Small intestine (tissue), 7 donors: ENCODE results near the gene HMGN3. TPM values are rescaled to one million over a fixed set of nuclear protein-coding genes. Genes with fewer than 3 reads are reported as not detected.
A peak's percentile ranks its signal among the peaks of the same experiment; 100 is the strongest.

ENCODE experiments used
- DNase-seq, 2 donors: peaks; one replicate each; pipeline versions ENCODE4 v3.0.0 to v3.0.0-alpha.2; 2013
- FAIRE-seq: peaks from 2 replicates; lab custom pipeline; 2012; peaks lifted over from hg19 to GRCh38; lab: Jason Lieb, UNC
- H3K27ac ChIP-seq, 3 donors: one replicate each; pipeline ENCODE4 v1.5.1; 2013; ENCODE audit warnings: low read length in 2 of 3, mild to moderate bottlenecking in 2 of 3, control low read depth in 1 of 3, inconsistent platforms in 1 of 3, low read depth in 1 of 3, moderate library complexity in 1 of 3
- H3K27me3 ChIP-seq, 3 donors: one replicate each; pipeline ENCODE4 v1.6.1; 2013; ENCODE audit warnings: low read length in 3 of 3, inconsistent platforms in 1 of 3; ENCODE audit not compliant: control insufficient read depth in 3 of 3, insufficient read depth in 3 of 3
- H3K36me3 ChIP-seq, 3 donors: one replicate each; pipeline ENCODE4 v1.6.1; 2013; ENCODE audit warnings: low read length in 3 of 3, inconsistent platforms in 1 of 3, low read depth in 1 of 3, mild to moderate bottlenecking in 1 of 3, moderate library complexity in 1 of 3; ENCODE audit not compliant: control insufficient read depth in 3 of 3, insufficient read depth in 2 of 3
- H3K4me1 ChIP-seq, 3 donors: one replicate each; pipeline ENCODE4 v1.6.1; 2013; ENCODE audit warnings: low read length in 2 of 3, inconsistent platforms in 1 of 3, low read depth in 1 of 3, mild to moderate bottlenecking in 1 of 3, moderate library complexity in 1 of 3; ENCODE audit not compliant: control insufficient read depth in 3 of 3, insufficient read depth in 2 of 3
- H3K4me3 ChIP-seq, 3 donors: one replicate each; pipeline ENCODE4 v1.5.1; 2013; ENCODE audit warnings: low read length in 3 of 3, control low read depth in 1 of 3, inconsistent platforms in 1 of 3, low read depth in 1 of 3, mild to moderate bottlenecking in 1 of 3, moderate library complexity in 1 of 3
- H3K9me3 ChIP-seq, 2 donors: one replicate each; pipeline ENCODE4 v1.6.1; 2013; ENCODE audit warnings: low read depth in 1 of 2, low read length in 1 of 2; ENCODE audit not compliant: control insufficient read depth in 2 of 2, insufficient read depth in 1 of 2
- WGBS, 3 donors: extraction: QIAGEN DNeasy Blood & Tissue Kit; methylation state at CpG; one replicate each; pipeline ENCODE4 v1.1.7; 2013; 5-methylcytosine and 5-hydroxymethylcytosine counted together
- polyA plus RNA-seq, 4 donors: library from polyadenylated mRNA; stranded (reverse) in 3 of 4; unstranded in 1 of 4; fragments of 200-250 nt in 3 of 4; fragments of 120-200 nt in 1 of 4; gene quantifications; one replicate each; pipeline versions ENCODE4 v1.2.1 to v1.2.3, GENCODE V29; 2013
- donor health status: healthy with polysubstance abuse.
- donor health status: control.
- donor health status: control.
- donor health status: Bipolar disorder and iron deficiency.
- donor health status: healthy.

Gene HMGN3
- polyA plus RNA-seq, 4 donors = 51.1 to 135 (median 90.2) TPM

- Histone ChIP-seq H3K27me3 (no peaks in the 10 kb centered on the region), H3K9me3 (peaks cover 0 to 8% of the 10 kb centered on the region in 2 donors), H3K27ac (no peak overlapping the region), H3K36me3 (no peaks in the 10 kb centered on the region), H3K4me1 (peaks cover 0 to 12% (median 0%) of the 10 kb centered on the region in 3 donors), H3K4me3 (no peak overlapping the region)
- WGBS, 3 donors = 61 to 92% (median 79%) methylated on average over 2 of the region's 2 CpGs
- no peak for FAIRE-seq
- DNase-seq = no peak
Observed at GRCh38 chr6:79189760-79190350, 44.6 kb downstream of the HMGN3 start.

GRCh38 chr6:79188885-79189480, 45.5 kb downstream of the HMGN3 start:
- Histone ChIP-seq H3K27me3 (no peaks in the 10 kb centered on the region), H3K4me3 (no peak overlapping the region), H3K27ac (no peak overlapping the region), H3K4me1 (peaks cover 0 to 12% (median 0%) of the 10 kb centered on the region in 3 donors), H3K36me3 (no peaks in the 10 kb centered on the region), H3K9me3 (peaks cover 0 to 8% of the 10 kb centered on the region in 2 donors)
- 60 to 64% (median 64%) methylated on average over 3 of the region's 3 CpGs for WGBS, 3 donors
- DNase-seq = no peak
- no peak for FAIRE-seq

- 88 to 92% (median 91%) methylated on average over 2 of the region's 2 CpGs for WGBS, 3 donors
- peaks cover 0 to 12% (median 0%) of the 10 kb centered on the region in 3 donors for H3K4me1 ChIP-seq
- H3K27me3 ChIP-seq = no peaks in the 10 kb centered on the region
- H3K27ac ChIP-seq = peak overlapping the region in 1 of 3 donors; percentile 53
- no peak overlapping the region for H3K4me3 ChIP-seq
- no peaks in the 10 kb centered on the region for H3K36me3 ChIP-seq
- DNase-seq (peak in 1 of 2 donors; percentile 46), FAIRE-seq (no peak)
- H3K9me3 ChIP-seq = peaks cover 0 to 8% of the 10 kb centered on the region in 2 donors
Observed at GRCh38 chr6:79188107-79188506, 46.4 kb downstream of the HMGN3 start.

DNA sequence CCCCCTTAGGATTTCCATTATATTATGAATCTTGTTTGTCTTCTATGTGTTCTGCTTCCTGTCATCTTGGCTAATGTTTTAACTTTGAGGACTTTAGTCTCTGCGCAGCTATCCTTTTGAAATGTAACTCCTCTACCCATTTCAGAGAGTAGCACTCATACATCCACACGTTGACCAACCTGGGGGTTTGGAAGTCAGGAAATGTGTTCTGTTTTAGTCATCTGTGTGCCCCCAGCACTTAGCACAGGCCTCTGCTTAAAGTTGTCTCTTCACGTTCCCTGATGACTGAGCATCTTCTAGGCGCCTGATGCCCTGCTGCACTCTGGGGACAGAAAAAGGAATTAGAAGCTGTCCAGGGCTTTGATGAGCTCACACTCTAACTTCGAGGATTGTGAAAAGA, 47.9 kb downstream of the HMGN3 start:
- no peak for FAIRE-seq
- H3K36me3 ChIP-seq = no peaks in the 10 kb centered on the region
- no peak for DNase-seq
- no peaks in the 10 kb centered on the region for H3K27me3 ChIP-seq
- H3K9me3 ChIP-seq = peaks cover 0 to 8% of the 10 kb centered on the region in 2 donors
- no peak overlapping the region for H3K27ac ChIP-seq
- 76 to 84% (median 77%) methylated on average over 5 of the region's 5 CpGs for WGBS, 3 donors
- H3K4me3 ChIP-seq = no peak overlapping the region
- peaks cover 0 to 12% (median 0%) of the 10 kb centered on the region in 3 donors for H3K4me1 ChIP-seq

DNA sequence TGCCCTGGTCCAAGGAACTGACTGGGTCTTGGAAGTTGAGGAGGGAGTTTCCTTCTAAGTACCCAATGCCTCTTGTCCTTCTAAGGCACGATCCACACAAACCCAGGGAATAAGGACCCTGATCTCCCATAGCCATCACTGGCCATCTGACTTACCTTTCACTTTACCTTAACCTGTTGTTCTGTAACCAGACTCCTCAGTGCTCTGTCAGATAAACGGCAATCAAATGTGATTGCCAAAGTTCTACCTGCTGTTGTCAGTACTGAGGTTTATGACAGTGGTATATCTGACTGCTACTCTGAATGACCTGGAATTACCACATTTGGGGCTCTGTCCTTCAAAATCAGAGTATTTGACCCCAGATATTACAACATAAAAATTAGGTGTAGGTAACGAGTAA, 49.8 kb downstream of the HMGN3 start:
- Histone ChIP-seq H3K4me3 (no peak overlapping the region), H3K27ac (no peak overlapping the region), H3K36me3 (no peaks in the 10 kb centered on the region), H3K4me1 (peaks cover 0 to 12% (median 0%) of the 10 kb centered on the region in 3 donors), H3K9me3 (no peaks in the 10 kb centered on the region), H3K27me3 (no peaks in the 10 kb centered on the region)
- FAIRE-seq (no peak), DNase-seq (peak in 1 of 2 donors; percentile 49)
- WGBS, 3 donors = 42 to 72% (median 46%) methylated on average over 3 of the region's 3 CpGs

DNA sequence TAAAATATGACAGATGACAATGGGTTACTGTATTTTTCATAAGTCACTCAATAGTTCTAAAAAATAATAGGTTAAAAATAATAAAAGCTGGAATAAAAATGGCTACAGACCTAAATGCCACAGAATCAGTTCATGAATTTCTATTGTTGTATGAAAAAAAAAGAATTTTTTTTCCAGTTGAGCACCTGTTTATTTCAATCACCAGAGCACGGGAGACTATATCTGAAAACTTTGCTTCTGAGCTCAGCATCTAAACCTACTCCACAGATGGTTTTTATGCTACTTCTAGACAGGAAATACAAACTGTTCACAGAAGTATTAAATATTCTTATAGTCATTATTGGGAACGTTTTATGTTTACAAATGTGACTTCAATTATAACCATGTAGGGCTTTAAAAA, 50.4 kb downstream of the HMGN3 start:
- DNase-seq (no peak), FAIRE-seq (no peak)
- H3K4me1 ChIP-seq = peaks cover 0 to 10% (median 0%) of the 10 kb centered on the region in 3 donors
- H3K27ac ChIP-seq = no peak overlapping the region
- H3K4me3 ChIP-seq = no peak overlapping the region
- no peaks in the 10 kb centered on the region for H3K9me3 ChIP-seq
- no peaks in the 10 kb centered on the region for H3K36me3 ChIP-seq
- WGBS, 3 donors = 49 to 66% (median 57%) methylated on average over 2 of the region's 2 CpGs
- no peaks in the 10 kb centered on the region for H3K27me3 ChIP-seq

- WGBS, 3 donors = 66 to 82% (median 68%) methylated on average over 2 of the region's 2 CpGs
- Histone ChIP-seq H3K9me3 (no peaks in the 10 kb centered on the region), H3K36me3 (no peaks in the 10 kb centered on the region), H3K27me3 (no peaks in the 10 kb centered on the region), H3K4me3 (no peak overlapping the region), H3K27ac (no peak overlapping the region), H3K4me1 (peaks cover 0 to 2% (median 0%) of the 10 kb centered on the region in 3 donors)
- DNase-seq = no peak
- FAIRE-seq = no peak
Observed at GRCh38 chr6:79180052-79180451, 54.4 kb downstream of the HMGN3 start.

DNA sequence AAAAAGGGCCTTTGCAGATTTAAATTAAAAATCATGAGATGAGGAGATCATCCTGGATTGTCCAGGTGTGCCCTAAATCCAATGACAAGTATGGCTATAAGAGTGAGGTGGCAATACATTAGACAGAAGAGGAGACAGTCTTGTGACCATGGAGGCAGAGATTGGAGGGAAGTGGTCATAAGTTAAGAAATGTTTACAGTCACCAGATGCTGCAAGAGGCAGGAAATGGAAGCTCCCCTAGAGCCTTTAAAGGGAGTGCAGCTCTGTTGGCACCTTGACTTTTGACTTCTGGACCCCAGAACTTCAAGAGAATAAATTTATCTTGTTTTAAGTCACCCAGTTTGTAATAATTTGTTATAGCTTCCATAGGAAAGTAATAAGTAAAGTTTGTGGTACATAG, 61.1 kb downstream of the HMGN3 start:
- Histone ChIP-seq H3K27ac (no peak overlapping the region), H3K4me3 (no peak overlapping the region), H3K27me3 (no peaks in the 10 kb centered on the region), H3K36me3 (no peaks in the 10 kb centered on the region), H3K4me1 (no peaks in the 10 kb centered on the region), H3K9me3 (no peaks in the 10 kb centered on the region)
- DNase-seq (no peak), FAIRE-seq (no peak)
